Measurements from ENCODE around the gene CRAMP1. TPM values are rescaled to one million over a fixed set of nuclear protein-coding genes. Genes with fewer than 3 reads are reported as not detected.

Gene CRAMP1
- total and polyA plus RNA-seq, 2 of the 8 experiments (the other 6 are each of a cell fraction or from before 2014, with no cell fraction given) = 19.2 to 23.2 TPM

GRCh38 chr16:1678500-1679098 is 66.4 kb downstream of the CRAMP1 start (continued):
- peak; percentile 79 for TF ChIP-seq MAFK (IDR thresholded peaks at IDR 0.05; ENCODE audit: low read depth, low read length)
- TF ChIP-seq USF2 (IDR thresholded peaks at IDR 0.05; ENCODE audit: low read length) = no peak
- peak in 1 of 2 experiments; percentile 17; a peak in 2 of 3 replicates for TF ChIP-seq POLR2A (IDR thresholded peaks at IDR 0.05; ENCODE audit: control extremely low read depth in 1 of 2, low read depth in 2 of 2, low read length in 2 of 2)
- TF ChIP-seq CHD1 (IDR thresholded peaks at IDR 0.05; ENCODE audit: low read depth, low read length) = no peak
- TF ChIP-seq CTBP2 (IDR thresholded peaks at IDR 0.05; ENCODE audit: borderline replicate concordance, insufficient read depth, insufficient read length, low read length) = no peak
- TF ChIP-seq POU5F1 (IDR thresholded peaks at IDR 0.05; ENCODE audit: low read depth, low read length) = no peak
- peak; percentile 42; the same call in 1 of the 2 replicates for TF ChIP-seq POLR2AphosphoS5 (IDR thresholded peaks at IDR 0.05; ENCODE audit: low read depth, low read length)
- TF ChIP-seq BRCA1 (IDR thresholded peaks at IDR 0.05; ENCODE audit: low read depth, low read length) = no peak
- TF ChIP-seq NANOG (IDR thresholded peaks at IDR 0.05; ENCODE audit: insufficient read depth, low read depth, low read length, poor library complexity, severe bottlenecking) = no peak
- TF ChIP-seq SP2 (IDR thresholded peaks at IDR 0.05; ENCODE audit: low read length) = no peak
- TF ChIP-seq SIX5 (IDR thresholded peaks at IDR 0.05; ENCODE audit: low read depth, low read length) = no peak
- no peak for TF ChIP-seq SIN3A (conservative IDR thresholded peaks at IDR 0.05 in 1 of 2, IDR thresholded peaks at IDR 0.05 in 1 of 2; ENCODE audit: low read depth in 1 of 2, low read length in 2 of 2)
- no peak for TF ChIP-seq FOSL1 (IDR thresholded peaks at IDR 0.05; ENCODE audit: insufficient read depth, low read depth, low read length)
- TF ChIP-seq SP1 (IDR thresholded peaks at IDR 0.05; ENCODE audit: low read depth, low read length) = no peak
- TF ChIP-seq BACH1 (IDR thresholded peaks at IDR 0.05; ENCODE audit: low read length) = peak; percentile 25; the same call in 1 of the 2 replicates
- no peak for TF ChIP-seq RXRA (IDR thresholded peaks at IDR 0.05; ENCODE audit: insufficient read depth, low read depth, low read length)
- TF ChIP-seq CREB1 (IDR thresholded peaks at IDR 0.05) = no peak
- TF ChIP-seq SRF (IDR thresholded peaks at IDR 0.05; ENCODE audit: low read depth, low read length) = no peak
- TF ChIP-seq ASH2L (IDR thresholded peaks at IDR 0.05; ENCODE audit: low read length) = peak; percentile 19
